GM12874 (cell line): ENCODE data around the gene XXYLT1.

Experiments used
- TF ChIP-seq, protein P1 (sequence below): IDR thresholded peaks from 2 replicates; pipeline ENCODE4 v1.5.1; 2011; ENCODE audit warnings: low read depth, mild to moderate bottlenecking, control low read depth, low read length, moderate library complexity; ENCODE audit not compliant: insufficient read depth

XXYLT1 gene

GRCh38 chr3:195194559-195195206 is 76.3 kb downstream of the XXYLT1 start:
- TF ChIP-seq, protein P1, sequence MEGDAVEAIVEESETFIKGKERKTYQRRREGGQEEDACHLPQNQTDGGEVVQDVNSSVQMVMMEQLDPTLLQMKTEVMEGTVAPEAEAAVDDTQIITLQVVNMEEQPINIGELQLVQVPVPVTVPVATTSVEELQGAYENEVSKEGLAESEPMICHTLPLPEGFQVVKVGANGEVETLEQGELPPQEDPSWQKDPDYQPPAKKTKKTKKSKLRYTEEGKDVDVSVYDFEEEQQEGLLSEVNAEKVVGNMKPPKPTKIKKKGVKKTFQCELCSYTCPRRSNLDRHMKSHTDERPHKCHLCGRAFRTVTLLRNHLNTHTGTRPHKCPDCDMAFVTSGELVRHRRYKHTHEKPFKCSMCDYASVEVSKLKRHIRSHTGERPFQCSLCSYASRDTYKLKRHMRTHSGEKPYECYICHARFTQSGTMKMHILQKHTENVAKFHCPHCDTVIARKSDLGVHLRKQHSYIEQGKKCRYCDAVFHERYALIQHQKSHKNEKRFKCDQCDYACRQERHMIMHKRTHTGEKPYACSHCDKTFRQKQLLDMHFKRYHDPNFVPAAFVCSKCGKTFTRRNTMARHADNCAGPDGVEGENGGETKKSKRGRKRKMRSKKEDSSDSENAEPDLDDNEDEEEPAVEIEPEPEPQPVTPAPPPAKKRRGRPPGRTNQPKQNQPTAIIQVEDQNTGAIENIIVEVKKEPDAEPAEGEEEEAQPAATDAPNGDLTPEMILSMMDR: no peak

GRCh38 chr3:195191580-195191979 is 79.4 kb downstream of the XXYLT1 start:
- TF ChIP-seq, protein P1: no peak

GRCh38 chr3:195189821-195190220 is 81.1 kb downstream of the XXYLT1 start:
- TF ChIP-seq, protein P1: no peak

DNA sequence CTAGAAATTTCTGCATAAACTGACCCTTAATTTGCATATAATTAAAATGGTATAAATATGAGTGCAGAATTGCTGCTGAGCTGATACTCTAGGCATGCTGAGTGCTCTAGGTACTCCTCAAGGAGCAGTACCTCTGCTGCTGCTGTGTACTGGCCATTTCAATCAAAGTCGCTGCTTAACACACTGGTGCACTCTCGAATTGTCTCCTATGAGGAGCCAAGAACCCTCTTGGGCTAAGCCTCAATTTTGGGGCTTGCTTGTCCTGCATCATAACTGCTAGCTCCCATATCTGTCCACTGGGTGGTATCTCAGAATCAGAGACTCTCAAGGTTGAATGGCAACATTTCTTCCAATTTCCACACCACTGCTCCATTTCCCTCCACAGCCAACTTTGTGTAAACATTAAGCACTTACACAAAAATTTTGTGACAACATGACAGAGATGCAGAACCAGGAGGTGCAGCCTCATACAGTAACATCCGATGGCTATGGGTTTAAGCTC is 82.5 kb downstream of the XXYLT1 start:
- TF ChIP-seq, protein P1: no peak

DNA sequence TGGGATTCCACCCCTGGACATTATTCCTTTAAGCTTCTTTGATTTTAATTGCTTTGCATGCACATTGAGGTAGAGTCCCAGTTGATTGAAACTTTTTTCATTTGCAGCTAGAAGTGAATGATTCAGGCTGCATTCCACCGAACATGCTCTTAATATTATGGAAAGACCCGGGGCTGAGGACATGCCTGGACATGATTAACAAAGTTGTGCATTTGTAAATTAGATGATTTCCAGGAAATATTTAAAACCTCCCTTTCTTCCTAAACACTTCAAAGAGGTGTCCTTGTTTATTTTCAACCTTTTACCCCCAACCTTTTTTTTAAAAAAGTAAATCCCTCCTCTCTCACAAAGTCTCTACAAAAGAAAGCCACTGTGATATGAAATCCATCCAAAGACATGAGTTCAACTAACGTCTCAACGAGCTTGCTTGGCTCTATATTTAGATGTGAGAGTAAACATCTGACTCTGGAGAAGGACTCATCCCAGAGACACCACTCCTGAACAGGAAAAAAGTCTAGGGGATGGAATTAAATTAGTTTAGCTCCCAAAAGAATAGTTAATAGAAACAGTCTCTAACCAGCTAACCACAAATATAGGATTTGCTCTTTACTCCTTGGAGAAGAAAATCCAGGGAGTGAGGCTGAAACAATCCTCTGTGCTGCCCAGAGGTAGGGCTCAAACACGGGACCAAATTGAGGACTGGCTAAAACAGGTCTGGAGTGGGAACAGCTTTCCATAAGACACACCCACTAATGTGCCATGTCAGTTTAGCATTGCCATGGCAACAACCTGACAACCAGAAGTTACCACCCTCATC is 83.1 kb downstream of the XXYLT1 start:
- TF ChIP-seq, protein P1: no peak

- TF ChIP-seq, protein P1: no peak
Measured at GRCh38 chr3:195186041-195186709, 84.8 kb downstream of the XXYLT1 start.

GRCh38 chr3:195185583-195185982 is 85.4 kb downstream of the XXYLT1 start:
- TF ChIP-seq, protein P1: no peak
